ENCODE measurements around the gene CPSF4.

DNA sequence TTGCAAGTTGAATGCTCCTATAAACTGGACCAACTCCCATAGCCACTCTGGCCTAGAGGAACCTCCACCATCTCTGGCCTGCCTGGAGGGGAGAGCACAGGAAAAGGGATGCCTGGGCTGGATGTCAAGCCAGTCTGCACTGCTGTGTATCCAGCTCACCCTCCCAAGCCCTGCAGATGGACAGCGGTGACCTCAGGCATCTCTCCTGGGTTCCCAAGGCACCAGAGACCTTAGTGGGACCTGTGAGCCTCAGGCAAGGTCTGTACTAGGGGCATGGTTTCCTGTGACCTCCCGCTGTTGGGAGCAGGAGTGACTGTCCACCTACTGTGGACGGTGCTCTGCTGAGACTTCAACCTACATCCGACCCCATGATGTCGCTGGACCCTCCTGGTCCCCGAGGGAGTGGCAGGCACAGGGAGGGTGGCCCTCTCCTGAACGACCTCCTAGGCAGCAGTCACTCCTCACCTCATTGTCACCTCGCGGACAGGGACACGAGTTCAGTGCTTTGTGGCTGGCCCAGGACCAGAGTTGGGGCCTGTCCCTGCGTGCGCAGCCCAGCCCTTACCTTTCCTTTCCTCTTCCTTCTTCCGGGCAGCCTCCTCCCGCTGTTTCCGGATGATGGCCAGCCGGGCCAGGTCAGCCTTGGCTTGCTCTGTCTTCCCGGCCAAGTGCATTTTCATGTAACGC is 41.3 kb upstream of the CPSF4 start:
- TF ChIP-seq SIN3A (IDR thresholded peaks at IDR 0.05; ENCODE audit: borderline replicate concordance, insufficient read depth, low read length): no peak
- TF ChIP-seq, protein P1, sequence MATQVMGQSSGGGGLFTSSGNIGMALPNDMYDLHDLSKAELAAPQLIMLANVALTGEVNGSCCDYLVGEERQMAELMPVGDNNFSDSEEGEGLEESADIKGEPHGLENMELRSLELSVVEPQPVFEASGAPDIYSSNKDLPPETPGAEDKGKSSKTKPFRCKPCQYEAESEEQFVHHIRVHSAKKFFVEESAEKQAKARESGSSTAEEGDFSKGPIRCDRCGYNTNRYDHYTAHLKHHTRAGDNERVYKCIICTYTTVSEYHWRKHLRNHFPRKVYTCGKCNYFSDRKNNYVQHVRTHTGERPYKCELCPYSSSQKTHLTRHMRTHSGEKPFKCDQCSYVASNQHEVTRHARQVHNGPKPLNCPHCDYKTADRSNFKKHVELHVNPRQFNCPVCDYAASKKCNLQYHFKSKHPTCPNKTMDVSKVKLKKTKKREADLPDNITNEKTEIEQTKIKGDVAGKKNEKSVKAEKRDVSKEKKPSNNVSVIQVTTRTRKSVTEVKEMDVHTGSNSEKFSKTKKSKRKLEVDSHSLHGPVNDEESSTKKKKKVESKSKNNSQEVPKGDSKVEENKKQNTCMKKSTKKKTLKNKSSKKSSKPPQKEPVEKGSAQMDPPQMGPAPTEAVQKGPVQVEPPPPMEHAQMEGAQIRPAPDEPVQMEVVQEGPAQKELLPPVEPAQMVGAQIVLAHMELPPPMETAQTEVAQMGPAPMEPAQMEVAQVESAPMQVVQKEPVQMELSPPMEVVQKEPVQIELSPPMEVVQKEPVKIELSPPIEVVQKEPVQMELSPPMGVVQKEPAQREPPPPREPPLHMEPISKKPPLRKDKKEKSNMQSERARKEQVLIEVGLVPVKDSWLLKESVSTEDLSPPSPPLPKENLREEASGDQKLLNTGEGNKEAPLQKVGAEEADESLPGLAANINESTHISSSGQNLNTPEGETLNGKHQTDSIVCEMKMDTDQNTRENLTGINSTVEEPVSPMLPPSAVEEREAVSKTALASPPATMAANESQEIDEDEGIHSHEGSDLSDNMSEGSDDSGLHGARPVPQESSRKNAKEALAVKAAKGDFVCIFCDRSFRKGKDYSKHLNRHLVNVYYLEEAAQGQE (IDR thresholded peaks at IDR 0.05; ENCODE audit: insufficient read depth in 1 of 2, low read depth in 2 of 2, low read length in 2 of 2): no peak
- 0 out of 2 replicates have a peak, but pooled peaks have one; percentile 16 for TF ChIP-seq POLR2AphosphoS5 (IDR thresholded peaks at IDR 0.05; ENCODE audit: low read depth, low read length)
